Naive thymus-derived CD8-positive, alpha-beta T cell (primary cell): ENCODE measurements around the gene TSR1. TPM values are rescaled to one million over a fixed set of nuclear protein-coding genes. Genes with fewer than 3 reads are reported as not detected.
A peak's percentile ranks its signal among the peaks of the same experiment; 100 is the strongest.

ENCODE experiments used
- ATAC-seq, 2 donors: fragments of 150-1000 bp; cut with Tn5 transposase in 1 of 2; sonication (Bioruptor Pico), chemical (Tn5 transposase) in 1 of 2; 1 replicate in 1 of 2; 2 replicates in 1 of 2; pipeline ENCODE4 v1.10.0; 2021; ENCODE audit warnings: mild to moderate bottlenecking in 2 of 2, moderate library complexity in 2 of 2
- POLR2A ChIA-PET: fragments of 350-600 bp; sonication (Branson Sonifier 250); formaldehyde crosslinking; loops from one replicate; lab custom pipeline; 2021; ENCODE audit warnings: antibody characterized with exemption; lab: Charles Lee
- DNase-seq, 10 donors: peaks; one replicate each; pipeline versions ENCODE4 v3.0.0 to v3.0.0-alpha.2; 2020 to 2022
- H3K27ac Mint-ChIP-seq, 10 donors: one replicate each; pipeline ENCODE4 v1.8.0; 2020 to 2022; ENCODE audit warnings: mild to moderate bottlenecking in 10 of 10, mixed read lengths in 10 of 10, moderate library complexity in 4 of 10, inconsistent platforms in 1 of 10
- H3K27me3 Mint-ChIP-seq, 5 donors: one replicate each; pipeline ENCODE4 v1.8.0; 2021 to 2022; ENCODE audit warnings: mixed read lengths in 5 of 5
- H3K36me3 Mint-ChIP-seq, 3 donors: one replicate each; pipeline ENCODE4 v1.8.0; 2020 to 2022; ENCODE audit warnings: mixed read lengths in 3 of 3, mild to moderate bottlenecking in 2 of 3, inconsistent platforms in 1 of 3
- H3K4me1 Mint-ChIP-seq, 4 donors: one replicate each; pipeline ENCODE4 v1.8.0; 2021 to 2022; ENCODE audit warnings: mixed read lengths in 4 of 4
- H3K4me3 Mint-ChIP-seq, 10 donors: one replicate each; pipeline ENCODE4 v1.8.0; 2020 to 2022; ENCODE audit warnings: mild to moderate bottlenecking in 10 of 10, mixed read lengths in 10 of 10, moderate library complexity in 6 of 10, inconsistent platforms in 1 of 10
- H3K9me3 Mint-ChIP-seq, 9 donors: one replicate each; pipeline ENCODE4 v1.8.0; 2020 to 2022; ENCODE audit warnings: mixed read lengths in 9 of 9, mild to moderate bottlenecking in 3 of 9, inconsistent platforms in 1 of 9, moderate library complexity in 1 of 9
- polyA plus RNA-seq, 3 donors: library from polyadenylated mRNA; unstranded; fragments of 300-500 nt; fragmentation: Illumina TruSeq; gene quantifications; one replicate each; pipeline ENCODE4 v1.2.3, GENCODE V29; 2021
- total RNA-seq, 8 experiments: library from RNA in 2 of 8; stranded (reverse) in 2 of 8; gene quantifications; one replicate each; pipeline ENCODE4 v1.2.3 and lab custom pipeline; 2021 to 2026

Gene TSR1
- total and polyA plus RNA-seq, 5 experiments from 2014 or later, result 12.0 to 37.1 (median 22.1) TPM

DNA sequence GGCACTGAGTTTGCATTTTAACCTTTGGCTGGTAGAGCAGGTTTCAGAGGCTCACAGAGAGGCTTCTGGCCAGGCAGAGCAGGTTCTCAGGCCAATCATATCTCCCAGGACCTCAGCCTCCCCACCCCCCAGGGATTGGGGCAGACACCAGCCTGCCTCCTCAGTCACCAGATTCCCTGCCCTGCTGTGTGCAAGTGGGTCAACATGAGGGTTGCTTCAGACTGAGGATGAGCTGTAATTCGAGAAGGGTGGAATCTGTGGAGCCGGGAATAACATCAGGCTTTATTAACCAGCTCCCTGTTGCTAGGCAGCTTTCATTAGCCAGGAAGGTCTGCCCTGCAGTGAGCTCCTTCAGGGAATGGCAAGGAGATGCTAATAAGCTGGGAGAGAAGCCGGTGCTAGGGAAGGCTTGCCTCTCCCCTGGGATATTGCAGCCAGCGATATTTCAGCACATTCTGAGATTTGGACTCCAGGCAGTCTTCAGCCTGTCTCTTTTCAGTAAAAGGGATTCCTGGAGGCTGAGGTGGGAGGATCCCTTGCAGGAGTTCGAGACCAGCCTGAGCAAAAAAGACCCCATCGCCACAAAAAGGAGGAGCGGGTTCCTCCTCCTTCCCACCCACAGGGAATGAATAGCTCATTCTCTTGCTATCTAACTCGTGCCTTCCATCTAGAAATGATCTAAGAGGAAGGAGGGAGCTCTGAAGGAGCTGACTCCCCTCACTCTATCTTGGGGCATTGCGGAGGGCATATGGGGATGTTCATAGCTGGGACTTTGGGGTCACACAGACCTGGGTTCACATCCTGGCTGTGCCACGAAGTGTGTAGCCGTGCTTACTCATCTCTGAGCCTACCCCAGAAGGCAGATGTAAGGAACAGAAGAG lies 11.8 kb upstream of the TSR1 start:
- H3K4me1 Mint-ChIP-seq, result peaks cover 8 to 23% (median 13%) of the 10 kb centered on the region in 4 donors

DNA sequence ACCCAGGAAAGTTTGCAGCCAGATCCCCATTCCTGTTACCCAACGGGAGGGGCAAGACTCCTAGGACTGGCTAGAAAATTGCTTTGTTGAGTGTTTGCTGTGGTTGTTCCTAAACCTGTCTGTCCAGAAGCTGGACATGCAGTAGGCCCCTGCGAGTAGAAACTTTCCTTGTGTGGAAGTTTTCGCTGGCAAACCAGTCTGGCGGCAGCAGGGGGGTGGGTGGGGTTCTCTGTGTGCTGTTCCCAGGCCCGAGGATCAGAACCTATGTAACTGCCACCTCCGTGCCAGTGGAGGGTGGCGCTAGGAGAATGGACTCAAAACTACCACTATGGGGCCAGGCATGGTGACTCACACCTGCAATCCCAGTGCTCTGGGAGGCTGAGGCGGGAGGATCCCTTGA lies 10.2 kb upstream of the TSR1 start:
- H3K9me3 Mint-ChIP-seq, result no peaks in the 10 kb centered on the region
- no peak overlapping the region for H3K27ac Mint-ChIP-seq
- no peaks in the 10 kb centered on the region for H3K27me3 Mint-ChIP-seq
- DNase-seq (no peak), ATAC-seq (no peak)
- H3K4me3 Mint-ChIP-seq, result no peak overlapping the region
- POLR2A ChIA-PET, result interaction anchor here (0.8 kb wide), 1 partner anchor 36 kb away, joined by 3 read pairs; no protein-coding TSS in a partner anchor
- H3K4me1 Mint-ChIP-seq, result peaks cover 10 to 30% (median 23%) of the 10 kb centered on the region in 4 donors
- H3K36me3 Mint-ChIP-seq, result peaks cover 0 to 37% (median 0%) of the 10 kb centered on the region in 3 donors

More for the DNA sequence above, 11.8 kb upstream of the TSR1 start:
- no peak overlapping the region for H3K4me3 Mint-ChIP-seq
- POLR2A ChIA-PET, result no interaction called here
- no peaks in the 10 kb centered on the region for H3K9me3 Mint-ChIP-seq
- DNase-seq (no peak), ATAC-seq (no peak)
- H3K27me3 Mint-ChIP-seq, result no peaks in the 10 kb centered on the region
- H3K27ac Mint-ChIP-seq, result peak overlapping the region in 2 of 10 donors; percentile 29 to 60
- H3K36me3 Mint-ChIP-seq, result peaks cover 0 to 29% (median 0%) of the 10 kb centered on the region in 3 donors

DNA sequence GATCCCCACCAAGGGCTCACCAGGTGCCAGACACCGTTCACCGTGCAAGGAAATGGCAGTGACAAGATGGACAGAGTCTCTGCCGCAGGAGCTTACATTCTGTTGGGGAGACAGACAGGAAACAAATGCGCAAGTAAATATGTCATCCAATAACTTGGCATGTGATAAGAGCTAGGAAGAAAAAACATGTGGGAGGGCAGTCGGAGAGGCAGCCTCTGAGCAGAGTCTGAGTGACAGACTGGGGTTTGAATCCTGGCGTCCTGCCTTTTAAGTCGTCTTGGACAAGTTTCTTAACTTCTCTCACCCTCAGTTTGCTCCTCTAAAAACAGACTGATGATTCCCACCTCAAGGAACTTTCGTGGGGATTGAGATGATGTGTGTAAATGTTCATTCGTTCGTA lies 8.3 kb upstream of the TSR1 start:
- H3K27ac Mint-ChIP-seq, result peak overlapping the region in 3 of 10 donors; percentile 3 to 43 (median 6)
- no peak for ATAC-seq
- no peaks in the 10 kb centered on the region for H3K27me3 Mint-ChIP-seq
- POLR2A ChIA-PET, result interaction anchor here (0.7 to 1.6 kb wide), 2 partner anchors 9 kb away, joined by 3 to 7 read pairs; partner anchors contain the start of gene TSR1
- no peak overlapping the region for H3K4me3 Mint-ChIP-seq
- peaks cover 13 to 34% (median 25%) of the 10 kb centered on the region in 4 donors for H3K4me1 Mint-ChIP-seq
- no peaks in the 10 kb centered on the region for H3K9me3 Mint-ChIP-seq
- peaks cover 0 to 29% (median 0%) of the 10 kb centered on the region in 3 donors for H3K36me3 Mint-ChIP-seq
- DNase-seq, result no peak

DNA sequence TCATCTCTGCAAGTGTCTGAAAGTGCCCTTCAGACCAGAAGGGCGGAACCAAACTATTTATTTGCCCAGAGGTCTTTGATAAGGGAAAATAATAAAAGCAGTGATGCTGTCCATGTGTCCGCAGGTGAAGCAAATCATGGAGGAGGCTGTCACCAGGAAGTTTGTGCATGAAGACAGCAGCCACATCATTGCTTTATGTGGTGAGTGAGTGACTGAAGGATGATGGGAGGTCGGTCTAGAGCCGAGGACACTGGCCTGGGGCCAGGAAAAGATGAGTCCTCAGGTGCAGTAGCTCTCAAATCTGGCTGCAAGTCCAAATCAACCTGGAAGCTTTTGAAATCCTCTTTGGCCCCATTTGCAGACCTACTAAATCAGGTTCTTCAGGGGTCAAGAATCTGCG lies 7.2 kb upstream of the TSR1 start:
- Mint-ChIP-seq H3K9me3 (no peaks in the 10 kb centered on the region), H3K4me1 (peaks cover 13 to 42% (median 26%) of the 10 kb centered on the region in 4 donors), H3K36me3 (peaks cover 0 to 25% (median 0%) of the 10 kb centered on the region in 3 donors), H3K4me3 (peak overlapping the region in 5 of 10 donors; percentile 30 to 59 (median 40)), H3K27me3 (no peaks in the 10 kb centered on the region), H3K27ac (peak overlapping the region in 9 of 10 donors; percentile 38 to 81 (median 66))
- peak in 6 of 10 donors; percentile 14 to 38 (median 34) for DNase-seq
- ATAC-seq, result peak; percentile 88 to 93
- POLR2A ChIA-PET, result interaction anchor here (1.6 kb wide), 1 partner anchor 10 kb away, joined by 7 read pairs; no protein-coding TSS in a partner anchor

DNA sequence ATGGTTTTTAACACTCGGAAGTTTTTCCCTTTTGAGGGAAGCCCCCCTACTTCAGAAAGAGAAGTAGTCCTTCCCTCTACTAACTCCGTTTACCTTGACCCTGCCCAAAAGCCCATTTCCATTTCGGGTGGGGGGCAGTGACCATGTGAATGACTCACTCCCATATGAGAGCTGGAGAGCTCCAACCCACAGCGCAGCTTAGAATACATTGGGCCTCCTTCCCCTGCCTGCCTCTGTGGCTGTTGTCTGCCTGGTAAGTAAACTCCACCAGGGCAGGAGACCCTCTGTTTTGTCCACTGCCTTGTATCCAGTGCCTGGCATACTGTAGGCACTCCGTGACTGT lies 2.0 kb upstream of the TSR1 start:
- H3K27ac Mint-ChIP-seq, result peak overlapping the region; percentile 63 to 93 (median 86)
- ATAC-seq (no peak), DNase-seq (no peak)
- POLR2A ChIA-PET, result interaction anchor here (0.5 to 4.2 kb wide), 6 partner anchors 14 to 422 kb away, joined by 3 to 38 read pairs (median 18); partner anchors contain the start of genes MNT, SMG6 and SRR
- H3K27me3 Mint-ChIP-seq, result no peaks in the 10 kb centered on the region
- no peaks in the 10 kb centered on the region for H3K9me3 Mint-ChIP-seq
- H3K4me3 Mint-ChIP-seq, result peak overlapping the region; percentile 77 to 100 (median 86)
- H3K4me1 Mint-ChIP-seq, result peaks cover 21 to 51% (median 35%) of the 10 kb centered on the region in 4 donors
- peaks cover 6 to 14% (median 8%) of the 10 kb centered on the region in 3 donors for H3K36me3 Mint-ChIP-seq

DNA sequence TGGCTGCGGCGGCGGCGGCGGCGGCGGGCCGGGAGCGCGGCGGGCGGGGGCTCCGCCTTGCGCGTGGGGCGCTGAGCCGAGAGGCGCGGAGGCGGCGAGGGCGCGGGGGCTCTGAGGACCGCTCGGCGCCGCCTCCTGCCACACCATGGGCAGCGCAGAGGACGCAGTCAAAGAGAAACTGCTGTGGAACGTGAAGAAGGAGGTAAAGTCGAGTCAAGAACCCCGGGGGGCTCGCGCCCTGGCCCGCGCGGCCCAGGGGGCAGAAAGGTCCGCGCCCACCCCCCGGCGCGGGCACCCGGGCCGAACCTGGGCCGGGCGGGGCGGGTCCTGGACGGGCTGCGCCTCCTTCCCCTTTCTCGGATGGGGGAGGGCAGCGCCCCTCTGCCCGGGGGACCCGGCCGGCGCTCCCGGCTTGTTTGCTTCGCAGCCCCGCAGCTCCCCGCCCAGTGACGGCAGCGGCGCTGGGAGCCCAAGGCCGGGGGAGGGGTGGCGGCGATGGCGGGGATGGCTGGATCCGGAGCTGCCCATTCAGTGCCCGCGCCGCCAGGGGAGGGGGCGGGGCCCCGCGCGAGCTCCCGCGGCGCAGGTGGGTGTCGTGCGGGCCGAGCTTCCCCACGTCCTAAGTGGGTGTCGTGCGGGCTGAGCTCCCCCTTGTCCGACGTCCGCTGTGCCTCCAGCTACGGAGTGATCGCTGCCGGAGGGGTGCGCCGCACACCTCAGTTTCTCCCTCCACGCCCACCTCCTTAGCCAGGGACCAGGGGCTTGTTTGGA lies 1.5 kb upstream of the TSR1 start:
- Mint-ChIP-seq H3K4me1 (peaks cover 17 to 46% (median 30%) of the 10 kb centered on the region in 4 donors), H3K36me3 (peaks cover 6 to 14% (median 8%) of the 10 kb centered on the region in 3 donors), H3K4me3 (peak overlapping the region; percentile 78 to 100 (median 87)), H3K27ac (peak overlapping the region in 9 of 10 donors; percentile 63 to 93 (median 89)), H3K9me3 (no peaks in the 10 kb centered on the region), H3K27me3 (no peaks in the 10 kb centered on the region)
- ATAC-seq, result peak; percentile 37 to 40
- peak in 9 of 10 donors; percentile 42 to 75 (median 53) for DNase-seq
- POLR2A ChIA-PET, result interaction anchor here (0.6 to 4.2 kb wide), 8 partner anchors 15 to 422 kb away, joined by 3 to 38 read pairs (median 7); partner anchors contain the start of genes MNT, SMG6 and SRR

DNA sequence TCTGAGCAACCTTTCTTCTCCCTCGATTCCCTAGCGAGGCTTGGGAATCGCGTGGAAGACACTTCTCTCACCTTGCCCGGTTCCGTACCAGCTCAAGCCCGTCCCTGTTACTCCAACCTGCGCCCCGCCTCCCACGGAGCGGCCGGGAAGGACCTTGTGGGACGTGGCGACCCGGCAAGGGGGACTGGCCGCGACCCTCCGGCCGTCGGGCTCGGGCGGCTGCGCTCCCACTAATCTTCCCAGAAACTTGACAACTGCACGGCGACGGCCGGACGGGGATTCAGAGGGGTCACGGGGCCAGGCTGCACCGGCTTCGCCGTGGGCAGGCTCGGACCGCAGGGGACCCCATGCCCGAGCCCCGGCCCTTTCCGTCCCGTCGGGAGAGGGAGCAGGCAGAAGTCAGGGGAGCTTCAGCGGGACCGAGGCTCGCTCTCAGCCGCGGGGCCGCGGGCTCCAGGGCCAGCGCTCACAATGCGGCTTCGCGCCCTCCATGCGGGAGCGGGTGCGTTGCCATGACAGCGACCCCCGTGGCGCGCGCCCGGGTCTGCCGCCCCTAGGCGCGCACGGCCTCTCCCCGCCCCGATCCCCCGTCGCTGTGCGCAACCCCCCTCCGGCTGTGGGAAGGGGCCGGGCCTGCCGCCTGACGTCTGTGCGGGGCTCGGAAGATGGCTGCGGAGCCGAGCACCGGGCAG lies 741 bp upstream of the TSR1 start, which contains the start of gene SGSM2:
Gene SGSM2 (plus strand): TSS at position 650 of the 692 bp plus-strand sequence. CDS start 188 bp downstream, outside the sequence.
- H3K9me3 Mint-ChIP-seq, result no peaks in the 10 kb centered on the region
- H3K4me1 Mint-ChIP-seq, result peaks cover 16 to 41% (median 25%) of the 10 kb centered on the region in 4 donors
- no peaks in the 10 kb centered on the region for H3K27me3 Mint-ChIP-seq
- POLR2A ChIA-PET, result interaction anchor here (0.8 to 4.2 kb wide), 18 partner anchors 10 to 292 kb away, joined by 3 to 38 read pairs (median 4); partner anchors contain the start of genes MNT, PAFAH1B1, SMG6 and SRR
- peak; percentile 71 to 75 for ATAC-seq
- DNase-seq, result peak; percentile 60 to 90 (median 78)
- H3K27ac Mint-ChIP-seq, result peak within 1 kb of the TSS; percentile 93 to 99 (median 97)
- peak within 1 kb of the TSS; percentile 86 to 100 (median 99) for H3K4me3 Mint-ChIP-seq
- peaks cover 6 to 11% (median 8%) of the 10 kb centered on the region in 3 donors for H3K36me3 Mint-ChIP-seq

DNA sequence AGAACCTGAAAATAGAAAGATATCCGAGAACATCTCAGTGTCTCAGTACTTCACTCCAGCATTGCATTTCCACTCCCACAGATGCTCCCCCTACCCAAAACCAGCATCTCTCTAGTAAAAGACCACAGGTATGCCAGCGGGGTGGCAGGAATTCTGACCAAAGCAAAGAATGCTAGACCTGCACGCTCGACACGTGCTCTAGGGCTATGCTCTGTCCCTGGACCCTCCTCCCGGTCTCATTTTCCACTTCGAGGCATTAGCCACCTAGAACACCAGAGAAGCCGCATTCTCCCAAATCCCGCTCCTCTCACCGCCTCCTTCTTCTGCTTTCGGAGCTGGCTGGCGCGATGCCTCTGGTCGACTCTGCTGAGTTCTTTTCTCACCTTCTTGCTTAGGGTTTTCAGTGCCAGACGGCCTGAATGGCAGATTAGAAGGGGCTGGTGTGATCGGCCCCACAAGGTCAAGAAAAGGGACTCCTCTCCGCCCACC lies 487 bp downstream of the TSR1 start:
- peaks cover 16 to 40% (median 22%) of the 10 kb centered on the region in 4 donors for H3K4me1 Mint-ChIP-seq
- ATAC-seq (no peak), DNase-seq (no peak)
- peak overlapping the region; percentile 93 to 99 (median 97) for H3K27ac Mint-ChIP-seq
- no peaks in the 10 kb centered on the region for H3K27me3 Mint-ChIP-seq
- H3K9me3 Mint-ChIP-seq, result no peaks in the 10 kb centered on the region
- POLR2A ChIA-PET, result interaction anchor here (0.6 to 4.2 kb wide), 24 partner anchors 9 to 705 kb away, joined by 3 to 38 read pairs (median 4); partner anchors contain the start of genes MNT, PAFAH1B1, SMG6 and SRR
- H3K4me3 Mint-ChIP-seq, result peak overlapping the region in 9 of 10 donors; percentile 97 to 100 (median 99)
- H3K36me3 Mint-ChIP-seq, result peaks cover 6 to 8% (median 6%) of the 10 kb centered on the region in 3 donors

DNA sequence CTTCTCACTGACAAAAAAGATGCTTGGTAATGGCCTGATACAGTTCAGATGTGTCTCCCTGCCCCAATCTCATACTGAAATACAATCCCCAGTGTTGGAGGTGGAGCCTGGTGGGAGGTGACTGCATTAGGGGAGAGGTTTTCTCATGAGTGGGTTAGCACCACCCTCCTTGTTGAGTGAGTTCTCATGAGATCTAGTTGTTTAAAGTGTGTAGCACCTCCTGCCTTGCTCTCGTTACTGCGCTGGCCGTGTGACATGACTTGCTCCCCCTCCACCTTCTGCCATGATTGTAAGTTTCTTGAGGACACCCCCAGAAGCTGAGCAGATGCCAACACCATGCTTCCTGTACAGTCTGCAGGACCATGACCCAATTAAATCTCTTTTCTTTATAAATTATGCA lies 5.0 kb downstream of the TSR1 start:
- Mint-ChIP-seq H3K27ac (peak overlapping the region in 1 of 10 donors; percentile 25), H3K4me3 (no peak overlapping the region), H3K27me3 (no peaks in the 10 kb centered on the region), H3K4me1 (peaks cover 11 to 22% (median 16%) of the 10 kb centered on the region in 4 donors), H3K9me3 (no peaks in the 10 kb centered on the region), H3K36me3 (peaks cover 5 to 20% (median 14%) of the 10 kb centered on the region in 3 donors)
- ATAC-seq (no peak), DNase-seq (no peak)
- POLR2A ChIA-PET, result interaction anchor here (0.6 kb wide), 1 partner anchor 129 kb away, joined by 4 read pairs; no protein-coding TSS in a partner anchor

DNA sequence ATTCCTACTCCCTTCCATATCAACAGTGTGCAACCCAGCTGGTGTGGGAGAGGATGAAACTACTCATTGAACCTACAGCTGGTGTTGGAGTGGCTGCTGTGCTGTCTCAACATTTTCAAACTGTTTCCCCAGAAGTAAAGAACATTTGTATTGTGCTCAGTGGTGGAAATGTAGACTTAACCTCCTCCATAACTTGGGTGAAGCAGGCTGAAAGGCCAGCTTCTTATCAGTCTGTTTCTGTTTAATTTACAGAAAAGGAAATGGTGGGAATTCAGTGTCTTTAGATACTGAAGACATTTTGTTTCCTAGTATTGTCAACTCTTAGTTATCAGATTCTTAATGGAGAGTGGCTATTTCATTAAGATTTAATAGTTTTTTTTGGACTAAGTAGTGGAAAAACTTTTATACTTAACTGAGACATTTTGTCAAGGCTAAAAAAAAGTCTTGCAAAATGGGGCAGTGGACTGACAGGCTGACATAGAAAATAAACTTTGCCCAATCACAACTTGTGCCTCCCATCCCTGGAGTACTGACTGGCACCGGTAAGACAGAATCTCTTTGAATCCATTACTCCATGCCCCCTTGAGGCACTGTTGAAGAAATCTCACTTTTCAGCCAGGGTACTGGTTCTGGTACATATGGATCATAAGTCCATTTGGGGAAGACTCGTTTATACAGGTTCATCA lies 12.5 kb downstream of the TSR1 start:
- Mint-ChIP-seq H3K27ac (peak overlapping the region in 2 of 10 donors; percentile 16 to 39), H3K4me1 (peaks cover 0 to 9% (median 6%) of the 10 kb centered on the region in 4 donors), H3K4me3 (no peak overlapping the region), H3K27me3 (no peaks in the 10 kb centered on the region), H3K9me3 (no peaks in the 10 kb centered on the region), H3K36me3 (peaks cover 7 to 61% (median 30%) of the 10 kb centered on the region in 3 donors)
- POLR2A ChIA-PET, result no interaction called here
- ATAC-seq, result no peak
- DNase-seq, result no peak

DNA sequence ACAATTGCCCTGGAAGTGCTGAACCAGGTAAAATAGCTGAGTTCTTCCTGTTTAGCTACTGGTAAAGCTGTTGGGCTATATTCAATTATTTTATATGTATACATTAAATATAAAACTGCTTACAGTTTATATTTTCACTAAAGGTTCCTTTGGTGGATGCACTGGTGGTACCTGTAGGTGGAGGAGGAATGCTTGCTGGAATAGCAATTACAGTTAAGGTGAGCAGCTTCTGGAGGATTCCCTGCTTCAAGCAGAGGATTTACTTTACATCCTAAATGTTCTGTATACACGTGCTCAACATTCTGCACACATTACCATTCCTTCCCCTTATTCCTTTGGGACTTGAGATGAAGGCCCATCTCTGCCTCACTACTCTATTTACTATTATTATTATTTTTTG lies 14.9 kb downstream of the TSR1 start:
- Mint-ChIP-seq H3K36me3 (peaks cover 7 to 56% (median 24%) of the 10 kb centered on the region in 3 donors), H3K27me3 (no peaks in the 10 kb centered on the region), H3K4me3 (no peak overlapping the region), H3K27ac (no peak overlapping the region), H3K4me1 (peaks cover 0 to 9% (median 6%) of the 10 kb centered on the region in 4 donors), H3K9me3 (no peaks in the 10 kb centered on the region)
- no peak for DNase-seq
- ATAC-seq, result no peak
- POLR2A ChIA-PET, result no interaction called here
